ENCODE results near the gene RELN.
"Not testable (repeated sequence)": the region's sequence is repeated elsewhere in the genome, so short reads cannot be mapped to it uniquely, and the experiment has no call there.

RELN gene

DNA sequence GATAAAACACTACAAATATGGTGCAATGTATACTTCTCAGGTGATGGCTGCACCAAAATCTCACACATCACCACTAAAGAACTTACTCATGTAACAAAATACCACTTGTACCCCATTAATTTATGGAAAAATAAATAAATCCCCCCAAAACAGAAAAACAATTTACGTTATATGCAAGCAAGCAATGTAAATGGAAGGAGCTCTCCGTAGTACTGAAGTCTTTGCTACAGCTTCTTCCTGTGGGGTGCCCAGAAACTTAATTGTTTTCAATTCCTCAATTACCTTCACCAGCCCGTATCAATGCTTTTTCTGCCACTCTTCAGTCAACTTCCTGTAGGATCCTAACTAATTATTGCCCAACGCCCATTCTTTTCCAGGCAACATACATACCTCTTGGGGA, 138.1 kb downstream of the RELN start:
- H3K36me3 ChIP-seq (ENCODE audit: control insufficient read depth, insufficient read depth, low read length): no peaks in the 10 kb centered on the region
- no peak overlapping the region for H3K4me3 ChIP-seq (ENCODE audit: low read length)
- H3K9ac ChIP-seq (ENCODE audit: low read length): no peak overlapping the region
- H3K27me3 ChIP-seq (ENCODE audit: control insufficient read depth, insufficient read depth, low read length): no peaks in the 10 kb centered on the region
- H3K9me3 ChIP-seq (ENCODE audit: control insufficient read depth, low read length): no peaks in the 10 kb centered on the region
- H3K4me1 ChIP-seq (ENCODE audit: control insufficient read depth, insufficient read depth, low read length): no peaks in the 10 kb centered on the region

DNA sequence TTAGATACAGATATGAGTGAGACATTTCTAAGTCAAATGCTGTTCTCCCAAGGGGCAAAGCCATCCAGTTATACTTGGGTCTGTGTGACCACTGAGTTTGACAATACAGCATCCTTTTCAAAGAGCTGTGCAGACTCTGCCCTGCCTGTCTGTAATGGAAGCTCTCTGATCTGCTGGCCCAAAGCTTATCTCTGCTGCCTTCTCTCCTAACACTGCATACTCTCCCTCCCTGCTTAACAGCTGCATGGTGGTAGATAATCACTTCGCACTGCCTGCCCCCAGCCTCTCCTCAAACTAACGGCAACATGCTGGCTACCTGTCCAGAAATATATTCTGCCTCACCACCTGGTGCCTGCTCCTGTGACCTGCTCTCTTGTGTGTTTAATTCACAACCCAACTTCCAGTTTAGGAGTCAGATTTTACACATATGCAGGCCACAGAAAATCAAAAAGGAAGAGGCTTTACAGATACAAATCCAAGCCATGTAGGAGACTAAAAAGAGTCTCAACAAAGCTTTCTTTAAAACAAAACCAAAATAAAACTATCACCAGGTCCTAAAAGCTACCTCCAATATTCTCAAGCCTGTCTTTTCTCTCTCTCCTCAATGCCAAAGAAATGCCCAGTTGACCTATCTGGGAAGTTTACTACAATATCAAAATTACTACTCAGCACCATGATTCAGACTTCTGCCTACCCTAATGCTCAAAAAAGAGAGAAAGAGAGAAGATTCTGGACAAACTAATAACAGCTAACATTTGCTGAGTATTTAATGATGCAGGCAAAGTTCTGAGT, 145.6 kb downstream of the RELN start:
- no peak overlapping the region for H3K4me3 ChIP-seq (ENCODE audit: low read length)
- H3K9ac ChIP-seq (ENCODE audit: low read length): no peak overlapping the region
- H3K27me3 ChIP-seq (ENCODE audit: control insufficient read depth, insufficient read depth, low read length): no peaks in the 10 kb centered on the region
- no peaks in the 10 kb centered on the region for H3K36me3 ChIP-seq (ENCODE audit: control insufficient read depth, insufficient read depth, low read length)
- H3K9me3 ChIP-seq (ENCODE audit: control insufficient read depth, low read length): no peaks in the 10 kb centered on the region
- H3K4me1 ChIP-seq (ENCODE audit: control insufficient read depth, insufficient read depth, low read length): no peaks in the 10 kb centered on the region

DNA sequence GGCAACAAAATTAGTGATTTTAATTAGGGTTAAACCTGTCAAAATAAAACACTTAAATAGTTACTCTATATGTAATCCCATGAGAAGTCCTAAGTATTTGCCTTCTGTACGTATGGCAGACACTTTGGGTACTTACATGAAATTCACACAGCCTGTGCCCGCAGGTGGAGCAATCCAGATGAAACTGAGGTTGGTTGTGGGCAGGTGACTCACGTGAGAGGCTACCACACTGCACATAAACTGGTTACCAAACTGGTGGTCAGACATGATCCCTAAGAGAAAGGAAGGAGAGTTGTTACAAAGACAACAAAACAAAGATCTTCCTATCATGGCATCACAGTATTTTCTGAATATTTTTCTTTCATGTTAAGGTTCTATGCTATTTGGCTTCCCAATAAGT, 156.1 kb downstream of the RELN start:
- no peaks in the 10 kb centered on the region for H3K9me3 ChIP-seq (ENCODE audit: control insufficient read depth, low read length)
- H3K27me3 ChIP-seq (ENCODE audit: control insufficient read depth, insufficient read depth, low read length): no peaks in the 10 kb centered on the region
- H3K4me1 ChIP-seq (ENCODE audit: control insufficient read depth, insufficient read depth, low read length): no peaks in the 10 kb centered on the region
- H3K36me3 ChIP-seq (ENCODE audit: control insufficient read depth, insufficient read depth, low read length): no peaks in the 10 kb centered on the region
- no peak overlapping the region for H3K4me3 ChIP-seq (ENCODE audit: low read length)
- H3K9ac ChIP-seq (ENCODE audit: low read length): no peak overlapping the region

DNA sequence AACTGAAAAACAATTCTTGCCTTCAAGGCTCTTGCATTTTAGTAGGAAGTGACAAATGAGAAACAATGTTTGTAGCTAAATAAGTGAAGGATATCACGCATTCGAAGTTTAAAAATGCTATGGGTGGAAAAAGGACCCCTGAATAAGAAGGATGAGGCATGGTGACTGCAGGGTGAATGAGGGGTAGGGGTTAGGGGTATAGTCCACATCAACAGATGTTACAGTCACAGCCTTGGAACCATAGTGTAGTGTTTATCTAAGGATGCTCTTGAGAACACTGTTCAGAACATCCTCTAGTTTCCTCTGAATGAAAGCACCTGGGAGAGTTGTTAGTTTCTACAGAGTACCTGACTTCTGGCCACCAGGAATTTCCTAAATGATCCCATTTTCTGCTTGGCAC, 157.0 kb downstream of the RELN start:
- H3K4me3 ChIP-seq (ENCODE audit: low read length): no peak overlapping the region
- no peaks in the 10 kb centered on the region for H3K27me3 ChIP-seq (ENCODE audit: control insufficient read depth, insufficient read depth, low read length)
- H3K9ac ChIP-seq (ENCODE audit: low read length): no peak overlapping the region
- H3K9me3 ChIP-seq (ENCODE audit: control insufficient read depth, low read length): no peaks in the 10 kb centered on the region
- H3K4me1 ChIP-seq (ENCODE audit: control insufficient read depth, insufficient read depth, low read length): no peaks in the 10 kb centered on the region
- H3K36me3 ChIP-seq (ENCODE audit: control insufficient read depth, insufficient read depth, low read length): no peaks in the 10 kb centered on the region

DNA sequence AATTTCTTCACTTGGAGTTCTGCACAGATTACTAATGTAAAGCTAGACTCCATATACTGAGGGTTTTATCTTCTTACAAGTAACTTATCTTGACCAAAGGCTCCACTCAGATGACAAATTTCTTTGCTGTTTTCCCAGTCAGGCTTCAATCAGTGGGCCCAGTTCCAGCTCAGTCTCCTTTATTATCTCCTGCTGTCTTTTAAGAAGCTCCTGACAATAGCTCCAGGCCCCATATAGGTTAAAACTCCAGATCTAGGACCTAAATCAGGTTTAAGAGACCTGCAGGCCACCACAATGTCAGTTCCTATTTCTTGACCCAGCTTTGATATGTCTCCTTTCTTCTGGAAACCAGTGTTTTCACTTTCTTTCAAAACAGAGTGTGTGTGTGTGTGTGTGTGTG, 165.2 kb downstream of the RELN start:
- no peak overlapping the region for H3K4me3 ChIP-seq (ENCODE audit: low read length)
- no peak overlapping the region for H3K9ac ChIP-seq (ENCODE audit: low read length)
- no peaks in the 10 kb centered on the region for H3K4me1 ChIP-seq (ENCODE audit: control insufficient read depth, insufficient read depth, low read length)
- H3K36me3 ChIP-seq (ENCODE audit: control insufficient read depth, insufficient read depth, low read length): no peaks in the 10 kb centered on the region
- no peaks in the 10 kb centered on the region for H3K9me3 ChIP-seq (ENCODE audit: control insufficient read depth, low read length)
- no peaks in the 10 kb centered on the region for H3K27me3 ChIP-seq (ENCODE audit: control insufficient read depth, insufficient read depth, low read length)

DNA sequence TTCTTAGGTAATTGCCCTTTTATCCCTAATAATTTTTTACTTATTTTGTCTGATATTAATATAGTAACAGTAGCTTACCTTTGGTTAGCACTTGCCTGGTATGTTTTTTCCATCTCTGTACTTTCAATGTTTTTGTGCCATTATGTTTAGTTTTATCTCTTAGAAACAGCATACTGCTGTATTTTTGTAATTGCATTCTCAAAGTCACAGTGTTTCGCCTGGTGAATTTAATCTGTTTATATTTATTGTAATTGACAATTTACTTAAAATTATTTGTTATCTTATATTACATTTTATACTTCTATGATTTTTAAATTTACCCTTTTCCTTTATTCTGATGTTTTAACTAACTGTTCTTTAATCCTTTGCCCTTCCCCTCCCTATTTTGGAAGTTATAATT, 166.4 kb downstream of the RELN start:
- H3K27me3 ChIP-seq (ENCODE audit: control insufficient read depth, insufficient read depth, low read length): no peaks in the 10 kb centered on the region
- no peaks in the 10 kb centered on the region for H3K9me3 ChIP-seq (ENCODE audit: control insufficient read depth, low read length)
- H3K36me3 ChIP-seq (ENCODE audit: control insufficient read depth, insufficient read depth, low read length): no peaks in the 10 kb centered on the region
- no peak overlapping the region for H3K4me3 ChIP-seq (ENCODE audit: low read length)
- no peaks in the 10 kb centered on the region for H3K4me1 ChIP-seq (ENCODE audit: control insufficient read depth, insufficient read depth, low read length)
- H3K9ac ChIP-seq (ENCODE audit: low read length): no peak overlapping the region

DNA sequence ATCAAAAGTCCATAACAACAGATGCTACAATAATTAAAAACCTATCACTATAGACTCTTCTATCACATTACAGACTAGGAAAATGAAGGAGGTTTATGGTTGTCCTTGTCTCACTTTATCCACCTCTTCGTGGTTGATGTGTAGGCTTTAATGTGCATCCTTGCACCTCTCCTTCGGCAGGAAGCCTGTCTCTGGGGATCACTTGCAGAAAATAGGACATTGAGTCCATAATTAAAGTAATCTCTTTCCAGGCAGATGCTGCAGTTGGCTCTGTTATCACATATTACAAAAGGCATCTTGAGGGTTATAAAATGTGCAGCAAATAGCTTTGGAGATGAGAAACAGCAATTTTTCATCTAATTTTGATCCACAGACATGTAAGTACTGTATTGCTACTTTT, 168.4 kb downstream of the RELN start:
- H3K4me1 ChIP-seq (ENCODE audit: control insufficient read depth, insufficient read depth, low read length): no peaks in the 10 kb centered on the region
- H3K9me3 ChIP-seq (ENCODE audit: control insufficient read depth, low read length): no peaks in the 10 kb centered on the region
- H3K27me3 ChIP-seq (ENCODE audit: control insufficient read depth, insufficient read depth, low read length): no peaks in the 10 kb centered on the region
- H3K9ac ChIP-seq (ENCODE audit: low read length): no peak overlapping the region
- H3K4me3 ChIP-seq (ENCODE audit: low read length): no peak overlapping the region
- H3K36me3 ChIP-seq (ENCODE audit: control insufficient read depth, insufficient read depth, low read length): no peaks in the 10 kb centered on the region

DNA sequence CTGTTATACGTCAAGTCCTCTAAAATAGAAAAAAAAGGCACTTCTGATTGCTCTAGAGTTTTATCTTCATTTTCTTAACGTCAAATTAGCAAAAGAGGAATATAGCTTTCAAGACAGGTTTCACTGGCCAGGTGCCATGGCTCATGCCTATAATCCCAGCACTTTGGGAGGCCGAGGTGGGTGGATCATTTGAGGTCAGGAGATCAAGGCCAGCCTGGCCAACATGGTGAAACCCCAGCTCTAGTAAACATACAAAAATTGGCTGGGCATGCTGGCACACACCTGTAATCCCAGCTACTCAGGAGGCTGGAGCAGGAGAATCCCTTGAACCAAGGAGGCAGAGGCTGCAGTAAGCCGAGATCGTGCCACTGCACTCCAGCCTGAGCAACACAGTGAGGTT, 173.5 kb downstream of the RELN start:
- not testable (repeated sequence) for H3K4me1 ChIP-seq (ENCODE audit: control insufficient read depth, insufficient read depth, low read length); H3K9me3 ChIP-seq (ENCODE audit: control insufficient read depth, low read length); H3K4me3 ChIP-seq (ENCODE audit: low read length); H3K9ac ChIP-seq (ENCODE audit: low read length); H3K36me3 ChIP-seq (ENCODE audit: control insufficient read depth, insufficient read depth, low read length); H3K27me3 ChIP-seq (ENCODE audit: control insufficient read depth, insufficient read depth, low read length)

DNA sequence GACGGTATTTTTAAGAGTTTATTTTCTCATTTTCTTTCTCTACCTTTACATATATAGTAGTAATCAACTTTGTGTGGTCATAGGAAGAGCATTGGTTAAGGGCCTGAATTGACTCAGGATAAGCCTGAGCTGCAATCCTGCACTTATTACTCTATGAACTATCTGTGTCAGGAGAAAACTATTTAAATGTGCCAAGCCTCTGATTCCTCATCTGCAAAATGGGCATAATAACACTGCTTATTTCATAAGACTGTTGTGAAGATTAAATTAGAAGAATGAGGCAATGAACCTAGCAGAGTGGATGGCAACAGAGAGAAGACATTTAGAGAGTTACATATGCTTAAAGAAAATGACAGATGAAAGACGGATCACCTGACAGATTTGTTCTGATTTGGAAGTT, 175.5 kb downstream of the RELN start:
- H3K9me3 ChIP-seq (ENCODE audit: control insufficient read depth, low read length): no peaks in the 10 kb centered on the region
- no peaks in the 10 kb centered on the region for H3K27me3 ChIP-seq (ENCODE audit: control insufficient read depth, insufficient read depth, low read length)
- H3K4me1 ChIP-seq (ENCODE audit: control insufficient read depth, insufficient read depth, low read length): peaks cover 4% of the 10 kb centered on the region
- H3K4me3 ChIP-seq (ENCODE audit: low read length): no peak overlapping the region
- H3K9ac ChIP-seq (ENCODE audit: low read length): no peak overlapping the region
- H3K36me3 ChIP-seq (ENCODE audit: control insufficient read depth, insufficient read depth, low read length): no peaks in the 10 kb centered on the region

DNA sequence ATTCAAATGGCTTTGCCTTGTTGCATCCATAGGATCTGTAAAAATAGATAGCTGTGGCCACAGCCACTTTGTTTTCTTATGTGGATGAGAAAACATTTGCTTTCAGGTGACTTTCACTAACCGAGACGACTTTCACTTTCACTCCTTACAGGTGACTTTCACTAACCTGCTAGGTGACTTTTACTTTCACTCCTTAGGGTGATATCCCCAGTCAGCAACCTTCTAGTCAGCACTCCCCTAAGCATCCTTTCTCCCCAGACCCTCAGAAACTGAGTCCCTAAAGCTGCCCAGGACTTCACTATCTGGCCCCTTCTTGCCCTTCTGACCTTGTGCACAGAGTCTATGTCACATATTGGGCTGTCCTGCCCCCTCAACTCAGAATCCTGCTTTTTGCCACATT, 177.5 kb downstream of the RELN start:
- Histone ChIP-seq H3K9me3 (ENCODE audit: control insufficient read depth, low read length) (no peaks in the 10 kb centered on the region), H3K27me3 (ENCODE audit: control insufficient read depth, insufficient read depth, low read length) (no peaks in the 10 kb centered on the region), H3K4me3 (ENCODE audit: low read length) (no peak overlapping the region), H3K36me3 (ENCODE audit: control insufficient read depth, insufficient read depth, low read length) (no peaks in the 10 kb centered on the region), H3K9ac (ENCODE audit: low read length) (no peak overlapping the region), H3K4me1 (ENCODE audit: control insufficient read depth, insufficient read depth, low read length) (peaks cover 4% of the 10 kb centered on the region)

DNA sequence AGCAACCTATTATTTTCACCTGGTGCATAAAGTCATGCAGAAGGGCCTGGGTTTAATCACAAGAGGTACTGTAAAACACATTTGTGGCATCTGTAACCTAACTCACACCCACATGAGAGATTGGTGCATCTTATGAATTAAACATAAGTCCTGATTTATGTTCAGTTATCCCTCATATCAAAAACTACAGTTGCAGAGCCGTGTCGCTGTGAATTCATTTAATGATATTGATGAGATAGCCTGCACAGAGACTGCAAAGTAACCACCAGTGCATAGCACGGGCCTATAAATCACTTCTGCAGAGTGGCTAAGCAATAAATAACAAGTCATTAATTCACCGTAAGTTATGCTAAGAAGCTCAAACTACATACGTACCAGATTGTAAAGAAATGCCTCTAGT, 178.2 kb downstream of the RELN start:
- H3K36me3 ChIP-seq (ENCODE audit: control insufficient read depth, insufficient read depth, low read length): no peaks in the 10 kb centered on the region
- H3K4me3 ChIP-seq (ENCODE audit: low read length): no peak overlapping the region
- H3K4me1 ChIP-seq (ENCODE audit: control insufficient read depth, insufficient read depth, low read length): peaks cover 4% of the 10 kb centered on the region
- no peak overlapping the region for H3K9ac ChIP-seq (ENCODE audit: low read length)
- no peaks in the 10 kb centered on the region for H3K27me3 ChIP-seq (ENCODE audit: control insufficient read depth, insufficient read depth, low read length)
- no peaks in the 10 kb centered on the region for H3K9me3 ChIP-seq (ENCODE audit: control insufficient read depth, low read length)

DNA sequence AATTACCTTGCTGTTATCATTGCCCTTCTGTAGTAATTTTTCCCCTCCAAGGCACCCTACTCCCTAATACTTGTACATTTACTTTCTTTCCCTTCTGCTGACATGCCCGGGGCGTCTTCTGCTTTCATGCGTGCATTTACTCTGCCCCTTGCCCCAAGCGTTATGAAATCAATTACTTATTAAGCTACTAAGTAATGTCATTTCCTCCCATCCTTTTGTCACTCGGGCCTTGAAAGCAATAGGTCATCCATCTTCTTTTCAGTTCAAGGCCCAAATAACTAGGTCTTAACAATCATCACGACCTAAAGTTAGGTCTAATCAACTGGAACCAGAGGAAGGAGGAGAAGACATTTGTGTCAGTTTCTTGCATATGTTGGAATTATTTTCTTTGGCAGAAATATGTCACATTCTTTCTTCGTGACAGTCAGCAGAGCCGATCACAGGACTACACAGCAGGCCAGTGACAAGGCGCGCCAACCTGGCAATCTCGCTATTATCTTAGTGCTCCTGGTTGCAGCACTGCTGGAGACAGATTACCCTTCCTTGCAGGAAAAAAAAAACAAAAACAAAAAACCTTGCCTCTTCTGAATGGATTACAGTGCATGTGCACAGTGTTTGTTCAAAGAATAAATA, 179.2 kb downstream of the RELN start:
- Histone ChIP-seq H3K4me3 (ENCODE audit: low read length) (no peak overlapping the region), H3K27me3 (ENCODE audit: control insufficient read depth, insufficient read depth, low read length) (no peaks in the 10 kb centered on the region), H3K9me3 (ENCODE audit: control insufficient read depth, low read length) (no peaks in the 10 kb centered on the region), H3K4me1 (ENCODE audit: control insufficient read depth, insufficient read depth, low read length) (peaks cover 4% of the 10 kb centered on the region), H3K9ac (ENCODE audit: low read length) (no peak overlapping the region), H3K36me3 (ENCODE audit: control insufficient read depth, insufficient read depth, low read length) (no peaks in the 10 kb centered on the region)

All from mucosa of stomach (tissue), 1 donor.